NCI-H82 treated with DMSO at 0.1 percent for 48 hours (cell line): ENCODE data around the gene MAP1LC3B2.
A peak's percentile ranks its signal among the peaks of the same experiment; 100 is the strongest.

Experiments used
- DNase-seq: peaks from one replicate; lab custom pipeline; 2025; ENCODE audit not compliant: unreplicated experiment; lab: John Stamatoyannopoulos, UW

The MAP1LC3B2 gene

GRCh38 chr12:116559162-116559935 lies at the start of gene MAP1LC3B2:
Gene MAP1LC3B2 (plus strand): TSS chr12:116559381. CDS start chr12:116575943, 16,562 bp downstream.
- DNase-seq: no peak

GRCh38 chr12:116513944-116514343 lies 45.2 kb upstream of the MAP1LC3B2 start:
- DNase-seq: no peak

- no peak for DNase-seq
Measured at GRCh38 chr12:116515684-116516083, 43.5 kb upstream of the MAP1LC3B2 start.

- no peak for DNase-seq
Measured at GRCh38 chr12:116516657-116517056, 42.5 kb upstream of the MAP1LC3B2 start.

- DNase-seq: no peak
Measured at GRCh38 chr12:116517431-116518045, 41.6 kb upstream of the MAP1LC3B2 start.

GRCh38 chr12:116520225-116520760 lies 38.9 kb upstream of the MAP1LC3B2 start:
- no peak for DNase-seq

GRCh38 chr12:116520801-116521471 lies 38.2 kb upstream of the MAP1LC3B2 start:
- no peak for DNase-seq

GRCh38 chr12:116524311-116524710 lies 34.9 kb upstream of the MAP1LC3B2 start:
- no peak for DNase-seq

- DNase-seq: no peak
Measured at GRCh38 chr12:116524964-116525379, 34.2 kb upstream of the MAP1LC3B2 start.

GRCh38 chr12:116525418-116526001 lies 33.7 kb upstream of the MAP1LC3B2 start:
- DNase-seq: no peak

GRCh38 chr12:116528065-116528464 lies 31.1 kb upstream of the MAP1LC3B2 start:
- no peak for DNase-seq

GRCh38 chr12:116528498-116528897 lies 30.7 kb upstream of the MAP1LC3B2 start:
- DNase-seq: no peak

- DNase-seq: no peak
Measured at GRCh38 chr12:116529048-116529447, 30.1 kb upstream of the MAP1LC3B2 start.

- no peak for DNase-seq
Measured at GRCh38 chr12:116529686-116530085, 29.5 kb upstream of the MAP1LC3B2 start.

GRCh38 chr12:116532428-116532827 lies 26.8 kb upstream of the MAP1LC3B2 start:
- no peak for DNase-seq

- no peak for DNase-seq
Measured at GRCh38 chr12:116532986-116533342, 26.2 kb upstream of the MAP1LC3B2 start.

GRCh38 chr12:116533343-116534251 lies 25.6 kb upstream of the MAP1LC3B2 start:
- DNase-seq: peak; percentile 87

GRCh38 chr12:116534311-116535121 lies 24.7 kb upstream of the MAP1LC3B2 start:
- peak; percentile 56 for DNase-seq

- no peak for DNase-seq
Measured at GRCh38 chr12:116535241-116535640, 23.9 kb upstream of the MAP1LC3B2 start.
